Activated T-cell treated with anti-CD3 and anti-CD28 coated beads, Interleukin-2, amount 50 U/mL, for 24 hours (primary cell): Measurements from ENCODE around the gene CDKL2.
A peak's percentile ranks its signal among the peaks of the same experiment; 100 is the strongest.
"Not testable (repeated sequence)": the region's sequence is repeated elsewhere in the genome, so short reads cannot be mapped to it uniquely, and the experiment has no call there.

Source experiments
- DNase-seq: peaks from one replicate; pipeline ENCODE4 v3.0.0-alpha.2; 2020
- H3K27ac Mint-ChIP-seq: 2 replicates; pipeline ENCODE4 v1.8.0; 2020; ENCODE audit warnings: mild to moderate bottlenecking, mixed read lengths
- H3K27me3 Mint-ChIP-seq: 2 replicates; pipeline ENCODE4 v1.8.0; 2020; ENCODE audit warnings: mixed read lengths
- H3K36me3 Mint-ChIP-seq: 2 replicates; pipeline ENCODE4 v1.8.0; 2020; ENCODE audit warnings: low read depth, mixed read lengths
- H3K4me1 Mint-ChIP-seq: 2 replicates; pipeline ENCODE4 v1.8.0; 2020; ENCODE audit warnings: low read depth, mixed read lengths
- H3K4me3 Mint-ChIP-seq: 2 replicates; pipeline ENCODE4 v1.8.0; 2020; ENCODE audit warnings: mild to moderate bottlenecking, moderate library complexity, mixed read lengths
- H3K9me3 Mint-ChIP-seq: 2 replicates; pipeline ENCODE4 v1.8.0; 2020; ENCODE audit warnings: mixed read lengths

The CDKL2 gene

GRCh38 chr4:75630174-75630936, at the start of gene CDKL2:
CDKL2 (minus strand) TSS chr4:75630528; CDS start chr4:75625988, 4,540 bp downstream.
- Mint-ChIP-seq H3K9me3 (no peaks in the 10 kb centered on the region), H3K4me3 (peak within 1 kb of the TSS; percentile 79), H3K4me1 (peaks cover 13% of the 10 kb centered on the region), H3K27ac (peak within 1 kb of the TSS; percentile 50), H3K36me3 (no peaks in the 10 kb centered on the region), H3K27me3 (no peaks in the 10 kb centered on the region)
- DNase-seq = peak; percentile 92

- Mint-ChIP-seq H3K27ac (no peak overlapping the region), H3K4me3 (no peak overlapping the region), H3K27me3 (no peaks in the 10 kb centered on the region)
Measured at GRCh38 chr4:75678965-75679364, 48.6 kb upstream of the CDKL2 start.

GRCh38 chr4:75678473-75678872, 48.1 kb upstream of the CDKL2 start:
- Mint-ChIP-seq H3K4me1 (peaks cover 24% of the 10 kb centered on the region), H3K27ac (no peak overlapping the region), H3K36me3 (no peaks in the 10 kb centered on the region), H3K4me3 (no peak overlapping the region), H3K9me3 (no peaks in the 10 kb centered on the region), H3K27me3 (no peaks in the 10 kb centered on the region)
- DNase-seq = no peak

More at GRCh38 chr4:75678965-75679364, 48.6 kb upstream of the CDKL2 start:
- Mint-ChIP-seq H3K36me3 (no peaks in the 10 kb centered on the region), H3K4me1 (peaks cover 23% of the 10 kb centered on the region), H3K9me3 (no peaks in the 10 kb centered on the region)
- DNase-seq = no peak

- Mint-ChIP-seq H3K36me3 (peaks cover 28% of the 10 kb centered on the region), H3K27ac (no peak overlapping the region), H3K4me1 (peaks cover 29% of the 10 kb centered on the region), H3K27me3 (no peaks in the 10 kb centered on the region), H3K4me3 (no peak overlapping the region), H3K9me3 (no peaks in the 10 kb centered on the region)
- no peak for DNase-seq
Measured at GRCh38 chr4:75675004-75675531, 44.7 kb upstream of the CDKL2 start.

GRCh38 chr4:75673959-75674328, 43.6 kb upstream of the CDKL2 start:
- Mint-ChIP-seq H3K36me3 (peaks cover 34% of the 10 kb centered on the region), H3K27ac (peak overlapping the region; percentile 98), H3K4me1 (peaks cover 38% of the 10 kb centered on the region), H3K4me3 (peak overlapping the region; percentile 96), H3K9me3 (no peaks in the 10 kb centered on the region), H3K27me3 (no peaks in the 10 kb centered on the region)
- DNase-seq = no peak

GRCh38 chr4:75673027-75673958, 43.0 kb upstream of the CDKL2 start, which contains the start of gene G3BP2:
G3BP2 (minus strand) TSS chr4:75673411; CDS start chr4:75662025, 11,386 bp downstream.
- DNase-seq = peak; percentile 96
- H3K36me3 Mint-ChIP-seq = peaks cover 34% of the 10 kb centered on the region
- H3K4me3 Mint-ChIP-seq = peak within 1 kb of the TSS; percentile 96
- peak within 1 kb of the TSS; percentile 98 for H3K27ac Mint-ChIP-seq
- no peaks in the 10 kb centered on the region for H3K9me3 Mint-ChIP-seq
- no peaks in the 10 kb centered on the region for H3K27me3 Mint-ChIP-seq
- peaks cover 45% of the 10 kb centered on the region for H3K4me1 Mint-ChIP-seq

GRCh38 chr4:75672461-75673026, 42.2 kb upstream of the CDKL2 start:
- H3K4me3 Mint-ChIP-seq = peak overlapping the region; percentile 96
- H3K27me3 Mint-ChIP-seq = no peaks in the 10 kb centered on the region
- H3K9me3 Mint-ChIP-seq = no peaks in the 10 kb centered on the region
- peak overlapping the region; percentile 98 for H3K27ac Mint-ChIP-seq
- DNase-seq = peak; percentile 87
- H3K4me1 Mint-ChIP-seq = peaks cover 52% of the 10 kb centered on the region
- peaks cover 40% of the 10 kb centered on the region for H3K36me3 Mint-ChIP-seq

- DNase-seq = no peak
- Mint-ChIP-seq H3K9me3 (no peaks in the 10 kb centered on the region), H3K4me1 (peaks cover 58% of the 10 kb centered on the region), H3K36me3 (peaks cover 45% of the 10 kb centered on the region), H3K27ac (peak overlapping the region; percentile 98), H3K4me3 (peak overlapping the region; percentile 96), H3K27me3 (no peaks in the 10 kb centered on the region)
Measured at GRCh38 chr4:75671802-75672421, 41.6 kb upstream of the CDKL2 start.

- Mint-ChIP-seq H3K27ac (peak overlapping the region; percentile 76), H3K36me3 (peaks cover 64% of the 10 kb centered on the region), H3K4me1 (peaks cover 69% of the 10 kb centered on the region), H3K4me3 (peak overlapping the region; percentile 26), H3K9me3 (no peaks in the 10 kb centered on the region), H3K27me3 (no peaks in the 10 kb centered on the region)
- no peak for DNase-seq
Measured at GRCh38 chr4:75668596-75668995, 38.3 kb upstream of the CDKL2 start.

- not testable (repeated sequence) for DNase-seq, H3K27me3 Mint-ChIP-seq, H3K9me3 Mint-ChIP-seq
- Mint-ChIP-seq H3K36me3 (peaks cover 62% of the 10 kb centered on the region), H3K27ac (peak overlapping the region; percentile 76), H3K4me1 (peaks cover 73% of the 10 kb centered on the region), H3K4me3 (peak overlapping the region; percentile 26)
Measured at GRCh38 chr4:75667636-75668035, 37.3 kb upstream of the CDKL2 start.

- Mint-ChIP-seq H3K27ac (peak overlapping the region; percentile 75), H3K4me3 (peak overlapping the region; percentile 53), H3K4me1 (peaks cover 72% of the 10 kb centered on the region), H3K9me3 (no peaks in the 10 kb centered on the region), H3K36me3 (peaks cover 60% of the 10 kb centered on the region), H3K27me3 (no peaks in the 10 kb centered on the region)
- DNase-seq = no peak
Measured at GRCh38 chr4:75666299-75666698, 36.0 kb upstream of the CDKL2 start.

GRCh38 chr4:75664604-75665003, 34.3 kb upstream of the CDKL2 start:
- not testable (repeated sequence) for H3K4me3 Mint-ChIP-seq, DNase-seq, H3K27me3 Mint-ChIP-seq, H3K9me3 Mint-ChIP-seq
- Mint-ChIP-seq H3K36me3 (peaks cover 67% of the 10 kb centered on the region), H3K4me1 (peaks cover 68% of the 10 kb centered on the region), H3K27ac (peak overlapping the region; percentile 87)

GRCh38 chr4:75662626-75663025, 32.3 kb upstream of the CDKL2 start:
- peak overlapping the region; percentile 58 for H3K27ac Mint-ChIP-seq
- DNase-seq = no peak
- H3K9me3 Mint-ChIP-seq = no peaks in the 10 kb centered on the region
- H3K36me3 Mint-ChIP-seq = peaks cover 78% of the 10 kb centered on the region
- H3K4me3 Mint-ChIP-seq = no peak overlapping the region
- H3K4me1 Mint-ChIP-seq = peaks cover 61% of the 10 kb centered on the region
- no peaks in the 10 kb centered on the region for H3K27me3 Mint-ChIP-seq

GRCh38 chr4:75660491-75660890, 30.2 kb upstream of the CDKL2 start:
- peaks cover 86% of the 10 kb centered on the region for H3K36me3 Mint-ChIP-seq
- peak overlapping the region; percentile 60 for H3K27ac Mint-ChIP-seq
- H3K9me3 Mint-ChIP-seq = no peaks in the 10 kb centered on the region
- DNase-seq = no peak
- no peak overlapping the region for H3K4me3 Mint-ChIP-seq
- H3K4me1 Mint-ChIP-seq = peaks cover 63% of the 10 kb centered on the region
- H3K27me3 Mint-ChIP-seq = no peaks in the 10 kb centered on the region
